Activated T-cell treated with anti-CD3 and anti-CD28 coated beads, Interleukin-2, amount 50 U/mL, for 24 hours (primary cell): Measurements from ENCODE around the gene RBM28.

Experiments used
- DNase-seq: peaks from one replicate; pipeline ENCODE4 v3.0.0-alpha.2; 2020
- H3K27ac Mint-ChIP-seq: 2 replicates; pipeline ENCODE4 v1.8.0; 2020; ENCODE audit warnings: mild to moderate bottlenecking, mixed read lengths
- H3K27me3 Mint-ChIP-seq: 2 replicates; pipeline ENCODE4 v1.8.0; 2020; ENCODE audit warnings: mixed read lengths
- H3K36me3 Mint-ChIP-seq: 2 replicates; pipeline ENCODE4 v1.8.0; 2020; ENCODE audit warnings: low read depth, mixed read lengths
- H3K4me1 Mint-ChIP-seq: 2 replicates; pipeline ENCODE4 v1.8.0; 2020; ENCODE audit warnings: low read depth, mixed read lengths
- H3K4me3 Mint-ChIP-seq: 2 replicates; pipeline ENCODE4 v1.8.0; 2020; ENCODE audit warnings: mild to moderate bottlenecking, moderate library complexity, mixed read lengths
- H3K9me3 Mint-ChIP-seq: 2 replicates; pipeline ENCODE4 v1.8.0; 2020; ENCODE audit warnings: mixed read lengths

The RBM28 gene

DNA sequence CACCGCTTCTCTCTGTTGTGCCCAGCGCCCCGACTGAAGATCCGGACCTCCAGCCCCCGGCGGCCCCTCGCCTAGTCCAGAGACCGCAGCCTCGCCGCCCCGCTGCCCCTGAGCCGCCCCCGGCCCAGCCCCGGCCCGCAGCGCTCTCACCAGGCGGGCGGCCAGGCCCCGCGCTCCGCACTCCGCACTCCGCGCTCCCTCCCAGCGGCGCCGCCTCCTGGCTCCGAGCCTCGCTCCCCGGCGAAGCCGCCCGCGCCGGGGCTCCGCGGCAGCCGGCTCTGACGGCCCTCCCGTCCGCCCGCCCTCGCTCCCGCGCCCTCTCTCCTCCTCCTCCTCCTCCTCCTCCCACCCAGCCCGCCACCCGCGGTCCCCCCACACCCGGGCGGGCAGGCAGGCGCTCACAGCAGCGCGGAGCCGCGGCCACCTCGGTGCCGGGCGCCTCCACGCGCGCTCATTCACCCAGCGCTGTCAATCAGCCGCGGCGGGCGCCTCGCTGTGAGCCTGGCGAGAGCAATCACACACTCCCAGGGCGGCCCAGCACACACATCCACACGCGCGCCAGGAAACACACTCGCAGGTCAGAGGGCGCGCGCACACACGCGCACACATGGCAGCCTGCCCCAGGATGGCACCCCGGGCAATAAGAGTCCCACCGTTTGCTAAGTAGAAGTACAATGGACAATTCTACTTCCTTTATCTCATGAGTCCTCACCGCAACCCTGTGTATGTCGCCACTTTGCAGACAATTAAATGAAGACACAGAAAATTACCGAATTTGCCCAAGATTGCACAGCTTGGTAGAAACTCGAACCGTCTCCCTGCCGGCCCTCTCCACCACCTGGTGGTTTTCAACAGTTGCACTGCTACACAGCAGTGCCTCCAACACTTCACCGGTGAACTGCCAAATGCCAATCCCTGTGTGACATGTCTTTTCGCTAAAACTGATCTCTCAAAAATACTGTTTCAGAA lies 18.0 kb upstream of the RBM28 start, which contains the start of gene PRRT4:
PRRT4 (minus strand) TSS at position 280 of the 969 bp plus-strand sequence.
- Mint-ChIP-seq H3K4me3 (peak within 1 kb of the TSS; percentile 70), H3K27ac (peak within 1 kb of the TSS; percentile 42), H3K4me1 (peaks cover 23% of the 10 kb centered on the region), H3K36me3 (no peaks in the 10 kb centered on the region), H3K27me3 (peaks cover 70% of the 10 kb centered on the region), H3K9me3 (no peaks in the 10 kb centered on the region)
- DNase-seq, result peak; percentile 67

DNA sequence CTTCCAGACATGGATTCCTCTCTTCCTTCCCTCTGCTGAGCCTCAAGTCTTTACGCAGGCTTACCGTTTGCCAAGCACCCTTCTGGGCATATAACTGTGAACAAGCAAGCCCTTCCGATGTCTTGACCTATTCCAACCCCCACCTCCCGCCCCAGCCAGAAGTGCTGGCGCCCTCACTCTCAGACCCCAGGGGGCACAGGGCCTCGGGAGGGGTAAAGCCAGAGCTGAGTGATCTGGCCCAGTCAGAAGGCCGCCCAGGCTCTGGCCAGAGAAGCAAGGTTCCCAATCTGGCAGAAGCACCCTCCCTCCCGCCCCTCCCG lies 16.6 kb upstream of the RBM28 start:
- peaks cover 57% of the 10 kb centered on the region for H3K27me3 Mint-ChIP-seq
- H3K4me3 Mint-ChIP-seq, result no peak overlapping the region
- no peak overlapping the region for H3K27ac Mint-ChIP-seq
- no peaks in the 10 kb centered on the region for H3K36me3 Mint-ChIP-seq
- no peaks in the 10 kb centered on the region for H3K9me3 Mint-ChIP-seq
- peaks cover 23% of the 10 kb centered on the region for H3K4me1 Mint-ChIP-seq
- DNase-seq, result no peak

DNA sequence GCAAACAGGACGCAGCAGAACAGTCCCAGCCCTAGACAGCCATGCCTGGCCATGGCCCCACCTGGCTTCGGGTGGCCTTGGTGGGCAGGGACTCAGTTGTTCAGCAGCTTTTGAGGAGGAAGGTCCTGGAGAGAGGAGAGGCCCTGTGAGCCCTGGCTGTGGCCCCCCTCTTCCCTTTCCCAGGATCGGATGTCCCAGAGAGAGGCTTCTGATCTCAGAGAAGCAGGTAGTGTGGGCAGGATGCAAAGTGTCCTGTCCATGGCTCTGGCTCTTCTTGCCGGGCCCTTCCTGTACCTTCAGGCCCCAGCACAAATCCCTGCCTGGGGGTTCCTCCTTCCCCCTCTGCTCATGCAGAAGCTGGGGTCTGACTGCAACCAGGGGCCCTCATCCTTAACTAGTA lies 16.2 kb upstream of the RBM28 start:
- H3K9me3 Mint-ChIP-seq, result no peaks in the 10 kb centered on the region

DNA sequence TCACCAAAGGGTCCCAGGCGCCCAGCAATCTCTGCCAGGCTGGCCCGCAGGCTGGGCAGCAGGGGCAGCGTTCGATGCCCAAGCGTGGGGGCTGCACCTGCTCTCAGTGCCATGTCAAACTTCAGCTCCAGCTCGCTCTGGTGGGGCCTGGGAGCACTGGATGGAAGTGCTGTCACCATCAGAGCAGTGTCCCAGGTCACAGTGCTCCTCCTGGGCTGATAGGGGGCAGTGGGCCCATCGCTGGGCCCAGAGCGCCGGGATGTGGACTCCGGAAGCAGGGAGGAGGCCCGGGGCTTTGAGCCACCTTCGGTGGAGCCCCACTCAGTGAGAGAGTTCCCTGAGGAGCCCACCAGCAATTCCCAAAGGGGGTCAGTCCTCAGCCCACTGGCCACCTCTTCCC lies 15.6 kb upstream of the RBM28 start:
- Mint-ChIP-seq H3K27ac (no peak overlapping the region), H3K4me3 (no peak overlapping the region), H3K4me1 (peaks cover 23% of the 10 kb centered on the region), H3K9me3 (no peaks in the 10 kb centered on the region), H3K27me3 (peaks cover 48% of the 10 kb centered on the region), H3K36me3 (no peaks in the 10 kb centered on the region)
- DNase-seq, result no peak

More for the DNA sequence above, 16.2 kb upstream of the RBM28 start:
- no peak for DNase-seq
- Mint-ChIP-seq H3K4me1 (peaks cover 23% of the 10 kb centered on the region), H3K36me3 (no peaks in the 10 kb centered on the region), H3K27me3 (peaks cover 54% of the 10 kb centered on the region), H3K27ac (no peak overlapping the region), H3K4me3 (no peak overlapping the region)

DNA sequence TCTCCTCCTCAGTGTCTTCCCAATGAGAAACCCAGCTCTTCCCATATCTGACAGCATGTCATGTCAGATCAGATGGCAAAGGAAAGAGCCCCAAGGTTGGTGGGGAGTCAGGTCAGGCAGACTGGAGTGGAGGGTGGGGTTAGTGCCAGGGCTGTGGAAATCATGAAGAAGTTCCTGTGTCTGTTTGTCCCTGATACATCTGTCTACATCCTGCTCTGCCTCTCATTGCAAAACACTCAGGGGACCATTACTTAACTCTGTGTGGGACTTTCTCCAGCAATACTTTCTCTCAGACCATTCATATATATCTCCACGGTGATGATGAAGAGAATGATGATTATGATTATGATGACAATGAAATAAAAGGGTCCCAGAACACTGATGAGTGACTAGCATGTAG lies 14.5 kb upstream of the RBM28 start:
- DNase-seq, result no peak
- Mint-ChIP-seq H3K9me3 (no peaks in the 10 kb centered on the region), H3K4me1 (peaks cover 22% of the 10 kb centered on the region), H3K36me3 (no peaks in the 10 kb centered on the region), H3K27me3 (peaks cover 48% of the 10 kb centered on the region), H3K27ac (no peak overlapping the region), H3K4me3 (no peak overlapping the region)

DNA sequence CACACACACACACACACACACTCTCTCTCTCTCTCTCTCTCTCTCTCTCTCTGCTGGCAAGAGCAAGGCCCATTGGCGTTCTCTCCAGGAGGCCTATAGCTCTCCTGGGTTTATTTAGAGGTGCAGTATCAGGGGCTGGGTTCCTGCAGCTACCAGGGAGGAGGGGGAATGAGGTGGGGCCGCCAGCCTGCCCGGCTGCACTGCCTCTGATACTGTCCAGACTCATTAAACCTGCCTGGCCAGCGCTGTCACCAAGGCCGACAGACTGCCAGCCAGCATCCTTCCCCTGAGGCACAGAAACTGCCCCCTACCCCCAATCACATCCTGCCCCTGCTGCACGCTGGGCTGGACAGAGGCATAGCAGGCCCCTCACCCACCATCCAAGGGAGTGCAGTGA lies 13.5 kb upstream of the RBM28 start:
- Mint-ChIP-seq H3K4me3 (no peak overlapping the region), H3K27me3 (peaks cover 49% of the 10 kb centered on the region), H3K27ac (no peak overlapping the region), H3K4me1 (peaks cover 15% of the 10 kb centered on the region), H3K36me3 (no peaks in the 10 kb centered on the region), H3K9me3 (no peaks in the 10 kb centered on the region)
- no peak for DNase-seq

DNA sequence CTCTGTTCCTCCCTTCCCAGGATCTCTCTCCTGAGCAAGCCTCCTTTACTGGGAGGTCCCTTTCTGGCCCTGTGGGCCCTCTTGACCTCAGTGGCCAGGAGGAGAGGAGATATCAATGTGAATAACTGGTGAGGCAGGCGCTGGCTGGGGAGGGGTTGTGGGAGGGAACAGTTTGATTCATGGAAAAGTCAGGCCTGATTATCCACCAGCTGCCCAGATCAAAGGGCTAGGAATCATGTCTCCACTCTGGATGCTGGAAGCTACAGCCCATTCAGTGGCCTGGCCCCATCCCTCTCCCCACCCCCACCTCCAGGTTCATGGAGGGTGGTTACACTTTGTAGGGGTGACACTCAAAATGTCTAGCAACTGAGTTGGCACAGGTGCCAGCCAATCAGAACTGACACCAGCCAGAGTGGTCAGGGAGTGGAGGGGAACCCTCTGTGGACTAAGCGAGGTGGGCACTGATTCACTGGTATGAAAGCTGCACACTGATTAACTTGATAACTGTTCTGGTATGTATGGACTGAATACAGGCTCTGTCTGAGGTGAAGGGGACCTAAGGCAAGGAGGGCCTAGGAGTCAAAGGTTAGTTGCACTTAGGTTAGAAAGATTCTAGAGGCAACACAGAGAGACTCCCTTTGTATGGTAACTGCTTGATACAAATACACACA lies 13.0 kb upstream of the RBM28 start:
- Mint-ChIP-seq H3K36me3 (no peaks in the 10 kb centered on the region), H3K27me3 (peaks cover 44% of the 10 kb centered on the region), H3K9me3 (no peaks in the 10 kb centered on the region), H3K4me3 (no peak overlapping the region), H3K4me1 (peaks cover 9% of the 10 kb centered on the region), H3K27ac (no peak overlapping the region)
- no peak for DNase-seq

DNA sequence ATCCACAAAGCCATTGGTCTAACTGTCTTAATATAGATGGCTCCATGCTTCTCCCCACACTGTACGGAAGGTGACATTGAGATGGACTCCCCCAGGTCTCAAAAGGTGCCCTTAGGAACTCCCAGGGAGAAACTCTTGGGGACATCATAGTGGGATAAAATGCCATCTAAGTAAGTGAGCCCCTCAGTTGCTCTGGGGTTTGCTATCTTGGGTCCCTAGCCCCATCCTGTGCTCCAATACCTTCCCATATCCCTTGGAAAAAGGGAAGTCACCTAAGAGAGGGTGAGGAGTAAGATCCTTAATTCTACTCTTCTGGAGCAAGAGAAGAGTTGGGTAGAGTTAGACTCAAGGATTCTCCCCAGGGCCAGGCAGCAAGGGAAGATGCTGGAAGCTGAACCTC lies 9.9 kb upstream of the RBM28 start:
- Mint-ChIP-seq H3K9me3 (no peaks in the 10 kb centered on the region), H3K36me3 (no peaks in the 10 kb centered on the region), H3K27ac (no peak overlapping the region), H3K4me1 (peaks cover 6% of the 10 kb centered on the region), H3K4me3 (no peak overlapping the region), H3K27me3 (peaks cover 28% of the 10 kb centered on the region)
- no peak for DNase-seq

DNA sequence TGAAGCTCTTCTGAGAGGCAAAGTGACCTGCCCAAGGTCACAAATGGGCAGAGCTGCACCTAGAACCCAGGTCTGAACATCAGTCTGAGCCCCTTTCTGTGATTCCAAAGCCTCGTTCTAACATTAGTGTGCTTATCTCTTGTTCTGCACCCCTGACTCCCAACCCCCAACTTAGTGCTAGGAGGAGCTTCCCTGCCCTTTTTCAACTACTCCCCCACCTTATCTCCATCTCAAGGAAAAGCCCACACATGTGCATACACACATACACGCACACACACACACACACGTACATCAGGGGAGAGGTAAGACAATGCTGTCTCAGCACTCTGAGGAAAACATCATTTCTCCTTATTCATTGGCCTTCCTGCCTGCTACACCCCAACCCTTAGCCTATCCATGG lies 9.5 kb upstream of the RBM28 start:
- no peaks in the 10 kb centered on the region for H3K36me3 Mint-ChIP-seq
- peaks cover 6% of the 10 kb centered on the region for H3K4me1 Mint-ChIP-seq
- no peak for DNase-seq
- H3K4me3 Mint-ChIP-seq, result no peak overlapping the region
- H3K27me3 Mint-ChIP-seq, result peaks cover 23% of the 10 kb centered on the region
- no peaks in the 10 kb centered on the region for H3K9me3 Mint-ChIP-seq
- H3K27ac Mint-ChIP-seq, result no peak overlapping the region

DNA sequence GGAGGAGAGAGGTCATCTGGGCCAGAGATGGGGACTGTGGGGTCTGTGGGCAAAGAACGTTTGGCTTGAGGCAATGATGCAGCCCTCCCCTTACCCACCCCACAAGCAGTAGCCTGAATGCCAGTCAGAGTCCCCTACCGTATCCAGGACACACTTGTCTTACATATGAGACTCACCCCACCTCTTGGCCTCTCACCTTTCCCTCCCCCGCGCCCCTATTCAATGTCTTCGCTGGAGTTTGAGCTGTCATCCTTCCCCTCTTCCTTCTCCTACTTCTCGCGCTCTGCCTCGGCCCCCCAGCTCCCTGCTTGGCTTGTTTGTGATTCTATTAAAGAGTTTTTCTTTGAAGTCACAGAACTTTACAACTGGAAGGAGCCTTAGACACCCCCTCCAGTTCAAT lies 8.9 kb upstream of the RBM28 start:
- DNase-seq, result no peak
- H3K27ac Mint-ChIP-seq, result no peak overlapping the region
- H3K27me3 Mint-ChIP-seq, result peaks cover 23% of the 10 kb centered on the region
- H3K9me3 Mint-ChIP-seq, result no peaks in the 10 kb centered on the region
- H3K4me3 Mint-ChIP-seq, result no peak overlapping the region
- H3K36me3 Mint-ChIP-seq, result no peaks in the 10 kb centered on the region
- peaks cover 6% of the 10 kb centered on the region for H3K4me1 Mint-ChIP-seq

DNA sequence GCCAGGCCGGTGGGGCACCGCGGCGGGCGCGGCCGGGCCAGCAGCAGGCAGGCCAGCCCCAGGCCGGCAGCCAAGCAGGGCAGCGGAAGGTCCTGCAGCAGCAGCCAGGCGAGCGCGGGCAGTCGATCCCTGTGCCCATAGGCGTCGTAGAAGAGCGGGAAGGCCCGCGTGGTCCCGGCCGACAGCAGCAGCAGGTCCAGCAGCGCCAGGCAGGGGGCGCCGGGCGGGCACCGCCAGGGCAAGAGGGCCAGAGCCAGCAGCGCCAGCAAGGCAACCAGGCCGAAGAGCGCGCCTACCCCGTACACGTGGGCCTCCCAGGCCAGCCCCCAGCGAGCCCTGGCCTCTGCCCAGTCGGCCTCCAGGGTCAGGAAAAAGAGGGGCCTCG lies 8.4 kb upstream of the RBM28 start:
- Mint-ChIP-seq H3K27ac (no peak overlapping the region), H3K4me1 (peaks cover 6% of the 10 kb centered on the region), H3K4me3 (no peak overlapping the region), H3K27me3 (peaks cover 23% of the 10 kb centered on the region), H3K9me3 (no peaks in the 10 kb centered on the region), H3K36me3 (no peaks in the 10 kb centered on the region)
- DNase-seq, result peak; percentile 66

DNA sequence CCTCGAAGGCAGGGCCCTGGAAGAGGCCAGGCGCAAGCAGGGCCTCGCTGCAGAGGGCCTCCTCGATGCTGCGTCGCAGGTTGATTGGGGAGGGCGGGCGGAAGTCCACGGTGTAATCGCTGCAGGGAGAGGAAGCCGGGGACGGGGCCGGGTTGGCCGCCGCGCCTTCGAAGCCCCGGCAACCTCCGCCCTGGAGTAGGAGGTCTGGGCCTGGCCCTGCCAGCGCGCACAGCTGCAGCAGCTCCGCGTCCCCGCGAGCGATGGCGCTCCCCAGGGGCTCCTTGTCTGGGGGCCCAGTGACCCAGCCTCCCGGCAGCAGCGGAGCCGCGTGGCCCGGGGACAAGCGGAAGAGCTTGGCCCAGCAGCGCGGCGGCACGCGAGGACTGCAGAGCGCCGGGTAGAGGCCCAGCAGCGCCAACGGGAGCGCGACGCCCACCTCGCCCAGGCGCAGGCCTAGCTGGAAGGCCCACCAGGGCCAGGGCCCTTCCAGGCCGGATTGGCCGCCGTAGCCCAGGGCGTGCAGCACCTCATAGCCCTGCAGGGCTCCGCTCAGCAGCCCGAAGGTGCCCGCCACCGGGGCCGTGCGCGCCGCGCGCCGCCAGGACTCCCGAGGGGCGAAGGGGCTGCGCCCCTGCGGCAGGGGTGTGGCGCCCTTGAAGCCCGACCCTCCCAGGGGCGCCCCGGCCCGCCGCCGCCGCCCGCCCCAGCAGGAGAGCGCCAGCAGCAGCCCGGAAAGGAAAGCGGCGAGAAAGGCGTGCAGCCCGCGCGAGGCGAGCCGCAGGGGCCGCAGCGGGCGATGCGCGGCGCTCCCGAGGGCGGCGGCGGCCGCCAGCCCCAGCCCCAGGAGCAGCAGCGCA lies 7.8 kb upstream of the RBM28 start:
- peaks cover 23% of the 10 kb centered on the region for H3K27me3 Mint-ChIP-seq
- no peak overlapping the region for H3K27ac Mint-ChIP-seq
- peak; percentile 60 for DNase-seq
- no peak overlapping the region for H3K4me3 Mint-ChIP-seq
- peaks cover 6% of the 10 kb centered on the region for H3K4me1 Mint-ChIP-seq
- H3K36me3 Mint-ChIP-seq, result no peaks in the 10 kb centered on the region
- no peaks in the 10 kb centered on the region for H3K9me3 Mint-ChIP-seq

DNA sequence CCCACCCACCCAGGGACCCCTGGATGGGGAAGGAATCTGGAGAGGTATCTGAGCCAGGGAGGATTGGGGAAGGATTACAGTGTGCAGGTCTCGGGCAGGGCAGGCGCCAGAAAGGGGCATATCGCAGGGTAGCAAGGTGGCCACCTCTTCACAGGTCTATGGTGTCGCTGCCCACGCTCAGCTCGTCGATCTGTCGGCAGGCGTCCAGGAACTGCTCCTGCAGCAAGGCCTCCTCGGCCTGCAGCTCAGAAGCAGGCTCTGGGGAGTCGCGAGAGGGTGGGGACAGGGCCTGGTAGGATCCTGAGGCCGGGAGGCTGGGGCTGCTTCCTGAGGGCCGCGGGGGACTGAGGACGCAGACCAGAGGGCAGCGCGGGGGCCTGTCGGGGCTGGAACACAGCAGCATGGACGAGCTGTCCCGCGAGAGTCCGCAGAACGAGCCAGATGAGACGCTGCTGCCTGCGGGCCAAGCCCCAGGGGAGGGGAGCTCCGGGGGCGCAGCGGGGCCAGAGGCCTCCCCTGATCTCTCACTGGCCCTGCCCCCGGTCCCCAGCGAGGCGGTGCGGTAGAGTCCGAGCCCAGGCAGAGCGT lies 7.1 kb upstream of the RBM28 start:
- DNase-seq, result no peak
- Mint-ChIP-seq H3K36me3 (no peaks in the 10 kb centered on the region), H3K4me1 (peaks cover 6% of the 10 kb centered on the region), H3K27ac (no peak overlapping the region), H3K27me3 (peaks cover 23% of the 10 kb centered on the region), H3K9me3 (no peaks in the 10 kb centered on the region), H3K4me3 (no peak overlapping the region)

DNA sequence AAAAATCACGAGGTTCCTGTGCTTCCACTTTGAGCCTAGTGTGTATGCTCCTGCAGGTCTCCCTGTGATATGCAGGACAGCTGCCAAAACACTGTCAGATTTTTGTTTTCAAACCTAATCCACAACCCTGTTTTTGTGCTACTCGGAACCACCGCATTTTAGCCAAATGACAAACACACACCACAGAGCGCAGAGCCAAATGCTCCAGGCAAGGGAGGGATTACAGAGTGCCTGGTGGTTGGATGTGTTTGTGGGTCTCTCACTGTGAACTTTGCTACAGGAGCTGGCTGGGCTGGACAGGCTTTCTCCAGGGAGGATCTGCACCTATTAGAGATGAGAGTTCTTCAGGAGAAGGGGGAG lies 5.7 kb upstream of the RBM28 start:
- no peaks in the 10 kb centered on the region for H3K9me3 Mint-ChIP-seq
- H3K27me3 Mint-ChIP-seq, result peaks cover 23% of the 10 kb centered on the region
- H3K27ac Mint-ChIP-seq, result no peak overlapping the region
- no peak overlapping the region for H3K4me3 Mint-ChIP-seq
- peaks cover 6% of the 10 kb centered on the region for H3K4me1 Mint-ChIP-seq
- H3K36me3 Mint-ChIP-seq, result no peaks in the 10 kb centered on the region
- no peak for DNase-seq
